Measurements from ENCODE around the gene CEP135. TPM values are rescaled to one million over a fixed set of nuclear protein-coding genes. Genes with fewer than 3 reads are reported as not detected.

Gene CEP135
- 1 to 10 TPM; 1.5 to 1.9 TPM for polyA plus RNA-seq

- Histone ChIP-seq H3K4me3 (ENCODE audit: low read depth in 1 of 2, low read length in 2 of 2) (peak within 1 kb of the TSS; percentile 74 to 91), H3K9me3 (ENCODE audit: control insufficient read depth in 2 of 2, insufficient read depth in 1 of 2, low read depth in 1 of 2, low read length in 1 of 2) (no peaks in the 10 kb centered on the region), H3K27ac (ENCODE audit: low read depth in 2 of 2, low read length in 1 of 2) (peak within 1 kb of the TSS; percentile 89 to 94), H3K27me3 (ENCODE audit: control insufficient read depth in 1 of 2, insufficient read depth in 2 of 2, low read length in 2 of 2) (no peaks in the 10 kb centered on the region), H3K4me1 (ENCODE audit: control insufficient read depth in 2 of 2, insufficient read depth in 2 of 2, low read length in 1 of 2) (no peaks in the 10 kb centered on the region), H3K36me3 (ENCODE audit: control insufficient read depth in 2 of 2, insufficient read depth in 2 of 2, low read length in 1 of 2) (no peaks in the 10 kb centered on the region)
- WGBS, 2 donors: 0% methylated on average over 65 to 77 of the region's 77 CpGs
Measured at GRCh38 chr4:55948726-55949481, at the start of gene CEP135. CEP135 (plus strand) TSS chr4:55948945; CDS start chr4:55952131, 3,186 bp downstream.

- Histone ChIP-seq H3K36me3 (ENCODE audit: control insufficient read depth in 2 of 2, insufficient read depth in 2 of 2, low read length in 1 of 2) (no peaks in the 10 kb centered on the region), H3K4me3 (ENCODE audit: low read depth in 1 of 2, low read length in 2 of 2) (no peak overlapping the region), H3K4me1 (ENCODE audit: control insufficient read depth in 2 of 2, insufficient read depth in 2 of 2, low read length in 1 of 2) (no peaks in the 10 kb centered on the region), H3K27ac (ENCODE audit: low read depth in 2 of 2, low read length in 1 of 2) (no peak overlapping the region), H3K9me3 (ENCODE audit: control insufficient read depth in 2 of 2, insufficient read depth in 1 of 2, low read depth in 1 of 2, low read length in 1 of 2) (no peaks in the 10 kb centered on the region), H3K27me3 (ENCODE audit: control insufficient read depth in 1 of 2, insufficient read depth in 2 of 2, low read length in 2 of 2) (no peaks in the 10 kb centered on the region)
- 95 to 96% methylated on average over 4 of the region's 4 CpGs for WGBS, 2 donors
Measured at GRCh38 chr4:55902677-55903076, 46.1 kb upstream of the CEP135 start.

GRCh38 chr4:55903577-55903976, 45.2 kb upstream of the CEP135 start:
- Histone ChIP-seq H3K36me3 (ENCODE audit: control insufficient read depth in 2 of 2, insufficient read depth in 2 of 2, low read length in 1 of 2) (no peaks in the 10 kb centered on the region), H3K9me3 (ENCODE audit: control insufficient read depth in 2 of 2, insufficient read depth in 1 of 2, low read depth in 1 of 2, low read length in 1 of 2) (no peaks in the 10 kb centered on the region), H3K27me3 (ENCODE audit: control insufficient read depth in 1 of 2, insufficient read depth in 2 of 2, low read length in 2 of 2) (no peaks in the 10 kb centered on the region), H3K27ac (ENCODE audit: low read depth in 2 of 2, low read length in 1 of 2) (no peak overlapping the region), H3K4me1 (ENCODE audit: control insufficient read depth in 2 of 2, insufficient read depth in 2 of 2, low read length in 1 of 2) (no peaks in the 10 kb centered on the region), H3K4me3 (ENCODE audit: low read depth in 1 of 2, low read length in 2 of 2) (no peak overlapping the region)

GRCh38 chr4:55904576-55904975, 44.2 kb upstream of the CEP135 start:
- no peaks in the 10 kb centered on the region for H3K9me3 ChIP-seq (ENCODE audit: control insufficient read depth in 2 of 2, insufficient read depth in 1 of 2, low read depth in 1 of 2, low read length in 1 of 2)
- no peak overlapping the region for H3K4me3 ChIP-seq (ENCODE audit: low read depth in 1 of 2, low read length in 2 of 2)
- no peak overlapping the region for H3K27ac ChIP-seq (ENCODE audit: low read depth in 2 of 2, low read length in 1 of 2)
- no peaks in the 10 kb centered on the region for H3K4me1 ChIP-seq (ENCODE audit: control insufficient read depth in 2 of 2, insufficient read depth in 2 of 2, low read length in 1 of 2)
- no peaks in the 10 kb centered on the region for H3K27me3 ChIP-seq (ENCODE audit: control insufficient read depth in 1 of 2, insufficient read depth in 2 of 2, low read length in 2 of 2)
- H3K36me3 ChIP-seq (ENCODE audit: control insufficient read depth in 2 of 2, insufficient read depth in 2 of 2, low read length in 1 of 2): no peaks in the 10 kb centered on the region

GRCh38 chr4:55906323-55906722, 42.4 kb upstream of the CEP135 start:
- Histone ChIP-seq H3K36me3 (ENCODE audit: control insufficient read depth in 2 of 2, insufficient read depth in 2 of 2, low read length in 1 of 2) (no peaks in the 10 kb centered on the region), H3K27ac (ENCODE audit: low read depth in 2 of 2, low read length in 1 of 2) (no peak overlapping the region), H3K4me3 (ENCODE audit: low read depth in 1 of 2, low read length in 2 of 2) (no peak overlapping the region), H3K4me1 (ENCODE audit: control insufficient read depth in 2 of 2, insufficient read depth in 2 of 2, low read length in 1 of 2) (no peaks in the 10 kb centered on the region), H3K9me3 (ENCODE audit: control insufficient read depth in 2 of 2, insufficient read depth in 1 of 2, low read depth in 1 of 2, low read length in 1 of 2) (no peaks in the 10 kb centered on the region), H3K27me3 (ENCODE audit: control insufficient read depth in 1 of 2, insufficient read depth in 2 of 2, low read length in 2 of 2) (no peaks in the 10 kb centered on the region)
- WGBS, 2 donors: 76% methylated on average over 6 of the region's 6 CpGs

- Histone ChIP-seq H3K27me3 (ENCODE audit: control insufficient read depth in 1 of 2, insufficient read depth in 2 of 2, low read length in 2 of 2) (no peaks in the 10 kb centered on the region), H3K36me3 (ENCODE audit: control insufficient read depth in 2 of 2, insufficient read depth in 2 of 2, low read length in 1 of 2) (no peaks in the 10 kb centered on the region)
- 39 to 51% methylated on average over 3 of the region's 3 CpGs for WGBS, 2 donors
Measured at GRCh38 chr4:55906989-55907388, 41.8 kb upstream of the CEP135 start.

GRCh38 chr4:55907469-55907868, 41.3 kb upstream of the CEP135 start:
- no peaks in the 10 kb centered on the region for H3K36me3 ChIP-seq (ENCODE audit: control insufficient read depth in 2 of 2, insufficient read depth in 2 of 2, low read length in 1 of 2)
- no peak overlapping the region for H3K27ac ChIP-seq (ENCODE audit: low read depth in 2 of 2, low read length in 1 of 2)
- H3K4me1 ChIP-seq (ENCODE audit: control insufficient read depth in 2 of 2, insufficient read depth in 2 of 2, low read length in 1 of 2): no peaks in the 10 kb centered on the region
- H3K4me3 ChIP-seq (ENCODE audit: low read depth in 1 of 2, low read length in 2 of 2): no peak overlapping the region
- H3K27me3 ChIP-seq (ENCODE audit: control insufficient read depth in 1 of 2, insufficient read depth in 2 of 2, low read length in 2 of 2): no peaks in the 10 kb centered on the region
- no peaks in the 10 kb centered on the region for H3K9me3 ChIP-seq (ENCODE audit: control insufficient read depth in 2 of 2, insufficient read depth in 1 of 2, low read depth in 1 of 2, low read length in 1 of 2)

More at GRCh38 chr4:55906989-55907388, 41.8 kb upstream of the CEP135 start:
- Histone ChIP-seq H3K9me3 (ENCODE audit: control insufficient read depth in 2 of 2, insufficient read depth in 1 of 2, low read depth in 1 of 2, low read length in 1 of 2) (no peaks in the 10 kb centered on the region), H3K4me3 (ENCODE audit: low read depth in 1 of 2, low read length in 2 of 2) (no peak overlapping the region), H3K4me1 (ENCODE audit: control insufficient read depth in 2 of 2, insufficient read depth in 2 of 2, low read length in 1 of 2) (no peaks in the 10 kb centered on the region), H3K27ac (ENCODE audit: low read depth in 2 of 2, low read length in 1 of 2) (no peak overlapping the region)

- Histone ChIP-seq H3K36me3 (ENCODE audit: control insufficient read depth in 2 of 2, insufficient read depth in 2 of 2, low read length in 1 of 2) (no peaks in the 10 kb centered on the region), H3K9me3 (ENCODE audit: control insufficient read depth in 2 of 2, insufficient read depth in 1 of 2, low read depth in 1 of 2, low read length in 1 of 2) (no peaks in the 10 kb centered on the region), H3K27me3 (ENCODE audit: control insufficient read depth in 1 of 2, insufficient read depth in 2 of 2, low read length in 2 of 2) (no peaks in the 10 kb centered on the region), H3K4me3 (ENCODE audit: low read depth in 1 of 2, low read length in 2 of 2) (no peak overlapping the region), H3K4me1 (ENCODE audit: control insufficient read depth in 2 of 2, insufficient read depth in 2 of 2, low read length in 1 of 2) (no peaks in the 10 kb centered on the region), H3K27ac (ENCODE audit: low read depth in 2 of 2, low read length in 1 of 2) (no peak overlapping the region)
- WGBS, 2 donors: 97 to 100% methylated on average over 1 of the region's 1 CpG
Measured at GRCh38 chr4:55910140-55910539, 38.6 kb upstream of the CEP135 start.

- no peak overlapping the region for H3K27ac ChIP-seq (ENCODE audit: low read depth in 2 of 2, low read length in 1 of 2)
- 72 to 73% methylated on average over 6 of the region's 6 CpGs for WGBS, 2 donors
- no peaks in the 10 kb centered on the region for H3K27me3 ChIP-seq (ENCODE audit: control insufficient read depth in 1 of 2, insufficient read depth in 2 of 2, low read length in 2 of 2)
- no peaks in the 10 kb centered on the region for H3K36me3 ChIP-seq (ENCODE audit: control insufficient read depth in 2 of 2, insufficient read depth in 2 of 2, low read length in 1 of 2)
- H3K9me3 ChIP-seq (ENCODE audit: control insufficient read depth in 2 of 2, insufficient read depth in 1 of 2, low read depth in 1 of 2, low read length in 1 of 2): no peaks in the 10 kb centered on the region
- no peaks in the 10 kb centered on the region for H3K4me1 ChIP-seq (ENCODE audit: control insufficient read depth in 2 of 2, insufficient read depth in 2 of 2, low read length in 1 of 2)
- no peak overlapping the region for H3K4me3 ChIP-seq (ENCODE audit: low read depth in 1 of 2, low read length in 2 of 2)
Measured at GRCh38 chr4:55912249-55912648, 36.5 kb upstream of the CEP135 start.

GRCh38 chr4:55920571-55920970, 28.2 kb upstream of the CEP135 start:
- Histone ChIP-seq H3K4me3 (ENCODE audit: low read depth in 1 of 2, low read length in 2 of 2) (no peak overlapping the region), H3K27me3 (ENCODE audit: control insufficient read depth in 1 of 2, insufficient read depth in 2 of 2, low read length in 2 of 2) (no peaks in the 10 kb centered on the region), H3K27ac (ENCODE audit: low read depth in 2 of 2, low read length in 1 of 2) (no peak overlapping the region), H3K4me1 (ENCODE audit: control insufficient read depth in 2 of 2, insufficient read depth in 2 of 2, low read length in 1 of 2) (no peaks in the 10 kb centered on the region), H3K9me3 (ENCODE audit: control insufficient read depth in 2 of 2, insufficient read depth in 1 of 2, low read depth in 1 of 2, low read length in 1 of 2) (no peaks in the 10 kb centered on the region), H3K36me3 (ENCODE audit: control insufficient read depth in 2 of 2, insufficient read depth in 2 of 2, low read length in 1 of 2) (no peaks in the 10 kb centered on the region)
- WGBS, 2 donors: 71 to 78% methylated on average over 5 of the region's 5 CpGs

Data from esophagus (tissue), 2 donors.